HepG2 (cell line): ENCODE results near the gene BPIFB2. TPM values are rescaled to one million over a fixed set of nuclear protein-coding genes. Genes with fewer than 3 reads are reported as not detected.

ENCODE experiments used
- ASH2L ChIP-seq: fragments of 300-600, 200-600 bp; sonication (generic); IDR thresholded peaks from 2 replicates; pipeline ENCODE4 v1.7.0; 2017; ENCODE audit warnings: low read depth, mild to moderate bottlenecking, moderate library complexity, mixed read lengths, low read length; ENCODE audit not compliant: insufficient read length
- HNF1A ChIP-seq, 2 experiments: sonication (generic) in 1 of 2; formaldehyde crosslinking in 1 of 2; IDR thresholded peaks; 2 replicates each; pipeline versions ENCODE4 v1.4.0 to v1.6.1; 2016 to 2020; ENCODE audit warnings: borderline replicate concordance in 1 of 2, low read depth in 1 of 2, mild to moderate bottlenecking in 1 of 2, missing genetic modification reagents in 1 of 2
- HNRNPH1 ChIP-seq: fragments of 200-400 bp; formaldehyde crosslinking; optimal IDR thresholded peaks from 2 replicates; pipeline ENCODE3; 2017; ENCODE audit warnings: mild to moderate bottlenecking, low read depth, low read length
- IKZF4 ChIP-seq: sonication (generic); formaldehyde crosslinking; IDR thresholded peaks from 2 replicates; pipeline ENCODE4 v1.5.1; 2020; ENCODE audit warnings: borderline replicate concordance, mild to moderate bottlenecking, low read depth, missing genetic modification reagents; ENCODE audit errors: not compliant biosample characterization
- NR2C2 ChIP-seq: sonication (generic); formaldehyde crosslinking; IDR thresholded peaks from 2 replicates; pipeline ENCODE4 v1.4.0; 2020; ENCODE audit warnings: missing genetic modification reagents, mild to moderate bottlenecking, moderate library complexity, borderline replicate concordance
- SMAD1 ChIP-seq: sonication (generic); formaldehyde crosslinking; IDR thresholded peaks from 2 replicates; pipeline ENCODE4 v1.4.0; 2020; ENCODE audit warnings: missing genetic modification reagents, low read depth, mild to moderate bottlenecking, borderline replicate concordance
- SRY ChIP-seq: sonication (generic); formaldehyde crosslinking; IDR thresholded peaks from 2 replicates; pipeline ENCODE4 v1.8.0; 2022; ENCODE audit warnings: mild to moderate bottlenecking, missing genetic modification reagents
- ZFP62 ChIP-seq: sonication (generic); formaldehyde crosslinking; IDR thresholded peaks from 2 replicates; pipeline ENCODE4 v1.4.0; 2020; ENCODE audit warnings: missing genetic modification reagents
- polyA plus RNA-seq, 8 experiments: library from polyadenylated mRNA; depleted of rRNA in 3 of 8; stranded (reverse) in 7 of 8; unstranded in 1 of 8; fragments of >200 nt; fragmentation: Illumina TruSeq in 4 of 8; extraction: Trizol in 4 of 8; gene quantifications; 2 replicates each; pipeline versions ENCODE4 v1.2.1 to v1.2.3, GENCODE V29; 2011 to 2016; ENCODE audit warnings: low read depth in 4 of 8, missing spikeins in 1 of 8, mixed read lengths in 1 of 8; ENCODE audit not compliant: insufficient read depth in 1 of 8
- total RNA-seq, 5 experiments: library from RNA; depleted of rRNA; stranded (reverse); fragments of >200 nt; fragmentation: Illumina TruSeq; extraction: Trizol; gene quantifications; 2 replicates each; pipeline ENCODE4 v1.2.3, GENCODE V29; 2016; ENCODE audit warnings: low read depth in 1 of 5
- TF ChIP-seq, protein P1 (sequence below): sonication (generic); formaldehyde crosslinking; IDR thresholded peaks from 2 replicates; pipeline ENCODE4; 2020; ENCODE audit warnings: missing genetic modification reagents, mild to moderate bottlenecking, borderline replicate concordance
- TF ChIP-seq, protein P2 (sequence below): sonication (generic); formaldehyde crosslinking; IDR thresholded peaks from 2 replicates; pipeline ENCODE4 v1.9.0; 2021; ENCODE audit warnings: missing genetic modification reagents, borderline replicate concordance
- TF ChIP-seq, protein P3 (sequence below): sonication (generic); formaldehyde crosslinking; IDR thresholded peaks from 2 replicates; pipeline ENCODE4 v1.5.1; 2020; ENCODE audit warnings: mild to moderate bottlenecking, missing genetic modification reagents

BPIFB2 gene
- total and polyA plus RNA-seq, 2 of the 13 experiments (the other 11 are each of a cell fraction or from before 2014, with no cell fraction given), result 54.5 to 902 TPM

DNA sequence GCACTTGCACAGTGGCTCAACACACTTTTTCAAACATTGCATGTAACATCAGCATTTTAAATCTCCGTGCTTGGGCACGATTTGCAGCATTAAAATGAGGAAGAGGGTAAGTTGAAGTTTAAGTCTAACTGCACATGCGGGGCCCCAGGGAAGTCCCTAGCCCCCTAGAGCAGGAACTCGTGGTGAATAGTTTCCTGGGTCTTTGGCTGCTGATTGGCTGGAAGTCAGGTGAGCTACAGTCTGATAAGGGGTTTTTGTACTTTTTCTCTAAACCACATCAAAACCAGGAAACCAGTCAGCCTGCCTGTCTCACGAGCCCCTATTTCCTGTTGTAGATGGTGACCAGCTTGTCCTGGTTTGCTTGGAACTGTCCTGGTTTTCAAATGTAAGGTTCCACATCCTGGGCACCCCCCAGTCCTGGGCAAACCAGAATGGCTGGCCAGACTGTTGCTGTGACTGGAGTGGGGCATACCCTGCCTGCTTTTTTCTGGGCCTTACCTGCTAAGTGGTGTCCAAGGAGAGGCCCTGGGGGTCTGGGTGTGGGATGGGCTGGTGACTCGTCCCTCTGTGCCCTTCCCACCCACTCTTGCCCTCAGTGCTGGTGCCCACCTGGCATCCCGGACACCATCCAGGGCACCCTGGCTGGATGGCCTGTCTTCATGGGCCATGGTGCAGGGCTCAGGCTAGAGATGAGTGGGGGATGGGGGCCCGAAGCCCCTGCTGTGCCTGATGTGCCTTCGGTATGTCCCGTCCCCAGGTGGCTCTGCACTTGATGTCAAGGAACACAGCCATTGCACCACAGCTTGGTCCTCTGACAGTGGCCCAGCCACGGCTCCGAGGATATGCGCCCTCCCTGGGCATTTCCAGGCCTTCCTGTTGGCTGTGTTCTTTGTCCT lies 35.1 kb upstream of the BPIFB2 start (continued):
- TF ChIP-seq SRY (CRISPR knock-in tag) (0 out of 2 replicates have a peak, but pooled peaks have one; percentile 72), NR2C2 (CRISPR knock-in tag) (peak; percentile 77; the same call in 1 of the 2 replicates), ZFP62 (CRISPR knock-in tag) (0 out of 2 replicates have a peak, but pooled peaks have one; percentile 50), IKZF4 (CRISPR knock-in tag) (peak; percentile 10), HNF1A (IDR thresholded peaks at IDR 0.05; ENCODE audit: low read depth) (no peak), HNF1A (CRISPR knock-in tag; IDR thresholded peaks at IDR 0.05; ENCODE audit: borderline replicate concordance) (peak; percentile 29; the same call in 1 of the 2 replicates), ASH2L (no peak), HNRNPH1 (peak; percentile 46), SMAD1 (CRISPR knock-in tag) (no peak)
- TF ChIP-seq, protein P1, sequence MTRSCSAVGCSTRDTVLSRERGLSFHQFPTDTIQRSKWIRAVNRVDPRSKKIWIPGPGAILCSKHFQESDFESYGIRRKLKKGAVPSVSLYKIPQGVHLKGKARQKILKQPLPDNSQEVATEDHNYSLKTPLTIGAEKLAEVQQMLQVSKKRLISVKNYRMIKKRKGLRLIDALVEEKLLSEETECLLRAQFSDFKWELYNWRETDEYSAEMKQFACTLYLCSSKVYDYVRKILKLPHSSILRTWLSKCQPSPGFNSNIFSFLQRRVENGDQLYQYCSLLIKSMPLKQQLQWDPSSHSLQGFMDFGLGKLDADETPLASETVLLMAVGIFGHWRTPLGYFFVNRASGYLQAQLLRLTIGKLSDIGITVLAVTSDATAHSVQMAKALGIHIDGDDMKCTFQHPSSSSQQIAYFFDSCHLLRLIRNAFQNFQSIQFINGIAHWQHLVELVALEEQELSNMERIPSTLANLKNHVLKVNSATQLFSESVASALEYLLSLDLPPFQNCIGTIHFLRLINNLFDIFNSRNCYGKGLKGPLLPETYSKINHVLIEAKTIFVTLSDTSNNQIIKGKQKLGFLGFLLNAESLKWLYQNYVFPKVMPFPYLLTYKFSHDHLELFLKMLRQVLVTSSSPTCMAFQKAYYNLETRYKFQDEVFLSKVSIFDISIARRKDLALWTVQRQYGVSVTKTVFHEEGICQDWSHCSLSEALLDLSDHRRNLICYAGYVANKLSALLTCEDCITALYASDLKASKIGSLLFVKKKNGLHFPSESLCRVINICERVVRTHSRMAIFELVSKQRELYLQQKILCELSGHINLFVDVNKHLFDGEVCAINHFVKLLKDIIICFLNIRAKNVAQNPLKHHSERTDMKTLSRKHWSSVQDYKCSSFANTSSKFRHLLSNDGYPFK, result 0 out of 2 replicates have a peak, but pooled peaks have one; percentile 29
- TF ChIP-seq, protein P2, sequence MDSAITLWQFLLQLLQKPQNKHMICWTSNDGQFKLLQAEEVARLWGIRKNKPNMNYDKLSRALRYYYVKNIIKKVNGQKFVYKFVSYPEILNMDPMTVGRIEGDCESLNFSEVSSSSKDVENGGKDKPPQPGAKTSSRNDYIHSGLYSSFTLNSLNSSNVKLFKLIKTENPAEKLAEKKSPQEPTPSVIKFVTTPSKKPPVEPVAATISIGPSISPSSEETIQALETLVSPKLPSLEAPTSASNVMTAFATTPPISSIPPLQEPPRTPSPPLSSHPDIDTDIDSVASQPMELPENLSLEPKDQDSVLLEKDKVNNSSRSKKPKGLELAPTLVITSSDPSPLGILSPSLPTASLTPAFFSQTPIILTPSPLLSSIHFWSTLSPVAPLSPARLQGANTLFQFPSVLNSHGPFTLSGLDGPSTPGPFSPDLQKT (CRISPR knock-in tag), result peak; percentile 29; the same call in 1 of the 2 replicates
- TF ChIP-seq, protein P3, sequence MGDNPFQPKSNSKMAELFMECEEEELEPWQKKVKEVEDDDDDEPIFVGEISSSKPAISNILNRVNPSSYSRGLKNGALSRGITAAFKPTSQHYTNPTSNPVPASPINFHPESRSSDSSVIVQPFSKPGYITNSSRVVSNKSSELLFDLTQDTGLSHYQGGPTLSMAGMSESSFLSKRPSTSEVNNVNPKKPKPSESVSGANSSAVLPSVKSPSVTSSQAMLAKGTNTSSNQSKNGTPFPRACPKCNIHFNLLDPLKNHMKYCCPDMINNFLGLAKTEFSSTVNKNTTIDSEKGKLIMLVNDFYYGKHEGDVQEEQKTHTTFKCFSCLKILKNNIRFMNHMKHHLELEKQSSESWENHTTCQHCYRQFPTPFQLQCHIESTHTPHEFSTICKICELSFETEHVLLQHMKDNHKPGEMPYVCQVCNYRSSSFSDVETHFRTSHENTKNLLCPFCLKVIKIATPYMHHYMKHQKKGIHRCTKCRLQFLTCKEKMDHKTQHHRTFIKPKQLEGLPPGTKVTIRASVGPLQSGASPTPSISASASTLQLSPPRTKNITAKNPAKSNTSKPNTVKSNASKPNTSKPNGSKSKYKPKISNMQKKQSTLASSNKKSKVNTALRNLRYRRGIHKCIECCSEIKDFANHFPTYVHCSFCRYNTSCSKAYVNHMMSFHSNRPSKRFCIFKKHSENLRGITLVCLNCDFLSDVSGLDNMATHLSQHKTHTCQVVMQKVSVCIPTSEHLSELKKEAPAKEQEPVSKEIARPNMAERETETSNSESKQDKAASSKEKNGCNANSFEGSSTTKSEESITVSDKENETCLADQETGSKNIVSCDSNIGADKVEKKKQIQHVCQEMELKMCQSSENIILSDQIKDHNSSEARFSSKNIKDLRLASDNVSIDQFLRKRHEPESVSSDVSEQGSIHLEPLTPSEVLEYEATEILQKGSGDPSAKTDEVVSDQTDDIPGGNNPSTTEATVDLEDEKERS (CRISPR knock-in tag), result no peak
